HG02852 (cell line): Measurements from ENCODE around the gene ABCB1.
"Not testable (repeated sequence)": the region's sequence is repeated elsewhere in the genome, so short reads cannot be mapped to it uniquely, and the experiment has no call there.

Experiments
- ATAC-seq: cut with Tn5 transposase; IDR thresholded peaks from one replicate; pipeline ENCODE4 v1.9.1; 2021; ENCODE audit warnings: mild to moderate bottlenecking, moderate library complexity; ENCODE audit not compliant: unreplicated experiment

The ABCB1 gene

GRCh38 chr7:87474533-87475358 is 125.9 kb downstream of the ABCB1 start:
- peak; percentile 76 for ATAC-seq

DNA sequence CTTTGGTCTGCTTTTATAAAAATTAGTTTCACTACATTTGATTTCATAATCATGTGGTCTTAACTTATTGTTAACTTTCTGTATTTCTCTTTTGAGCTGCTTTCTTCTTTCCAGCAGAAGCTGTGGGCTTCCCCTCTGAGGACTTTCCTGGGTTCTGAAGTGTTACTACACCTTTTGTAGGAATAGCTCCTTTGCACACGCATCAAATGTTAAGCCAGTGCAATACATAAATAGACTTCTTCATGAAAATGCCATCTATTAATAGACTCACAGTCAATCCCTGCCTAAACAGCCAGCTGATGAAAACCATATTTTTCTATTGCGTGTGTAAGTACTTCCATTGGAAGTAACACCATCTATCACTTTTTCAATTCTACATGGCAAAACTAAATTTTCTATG is 126.7 kb downstream of the ABCB1 start:
- no peak for ATAC-seq

DNA sequence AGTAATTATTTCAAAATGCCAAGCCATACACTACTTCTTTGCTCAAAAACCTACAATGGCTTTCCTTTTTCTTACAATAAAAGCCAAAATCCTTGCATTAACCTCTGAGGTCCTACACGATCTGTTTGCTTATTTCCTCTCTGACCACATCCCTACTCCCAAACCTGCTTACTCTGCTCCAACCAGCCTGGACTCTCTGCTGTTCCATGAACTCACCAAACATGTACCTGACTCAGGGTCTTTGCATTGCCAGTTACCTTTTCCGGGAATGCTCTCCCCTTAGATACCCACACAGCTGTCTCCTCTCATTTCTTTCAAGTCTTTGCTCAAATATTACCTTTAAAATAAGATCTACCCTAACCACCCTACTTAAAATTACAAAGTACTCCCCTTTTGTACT is 127.5 kb downstream of the ABCB1 start:
- no peak for ATAC-seq

- ATAC-seq = no peak
Observed at GRCh38 chr7:87471473-87471872, 129.2 kb downstream of the ABCB1 start.

DNA sequence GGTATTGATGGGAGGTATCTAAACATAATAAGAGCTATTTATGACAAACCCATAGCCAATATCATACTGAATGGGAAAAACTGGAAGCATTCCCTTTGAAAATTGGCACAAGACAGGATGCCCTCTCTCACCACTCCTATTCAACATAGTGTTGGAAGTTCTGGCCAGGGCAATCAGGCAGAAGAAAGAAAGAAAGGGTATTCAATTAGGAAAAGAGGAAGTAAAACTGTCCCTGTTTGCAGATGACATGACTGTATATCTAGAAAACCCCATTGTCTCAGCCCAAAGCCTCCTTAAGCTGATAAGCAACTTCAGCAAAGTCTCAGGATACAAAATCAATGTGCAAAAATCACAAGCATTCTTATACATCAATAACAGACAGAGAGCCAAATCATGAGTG is 131.5 kb downstream of the ABCB1 start:
- ATAC-seq = not testable (repeated sequence)

- not testable (repeated sequence) for ATAC-seq
Observed at GRCh38 chr7:87465534-87465880, 135.2 kb downstream of the ABCB1 start.

GRCh38 chr7:87464830-87465533 is 135.7 kb downstream of the ABCB1 start:
- not testable (repeated sequence) for ATAC-seq

- ATAC-seq = no peak
Observed at GRCh38 chr7:87463982-87464381, 136.7 kb downstream of the ABCB1 start.

DNA sequence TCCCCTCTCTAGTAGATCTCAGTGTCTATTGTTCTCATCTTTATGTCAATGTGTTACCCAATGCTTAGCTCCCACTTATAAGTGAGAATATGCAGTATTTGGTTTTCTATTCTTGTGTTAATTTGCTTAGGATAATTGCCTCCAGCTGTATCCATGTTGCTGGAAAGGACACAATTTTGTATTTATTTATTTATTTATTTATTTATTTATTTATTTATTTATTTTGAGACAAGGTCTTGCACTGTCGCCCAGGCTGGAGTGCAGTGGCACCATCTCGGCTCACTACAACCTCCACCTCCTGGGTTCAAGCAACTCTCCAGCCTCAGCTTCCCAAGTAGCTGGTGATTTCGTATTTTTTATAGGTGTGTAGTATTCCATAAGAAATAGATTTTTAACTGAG is 140.2 kb downstream of the ABCB1 start:
- ATAC-seq = not testable (repeated sequence)

- ATAC-seq = no peak
Observed at GRCh38 chr7:87459941-87460340, 140.7 kb downstream of the ABCB1 start.

DNA sequence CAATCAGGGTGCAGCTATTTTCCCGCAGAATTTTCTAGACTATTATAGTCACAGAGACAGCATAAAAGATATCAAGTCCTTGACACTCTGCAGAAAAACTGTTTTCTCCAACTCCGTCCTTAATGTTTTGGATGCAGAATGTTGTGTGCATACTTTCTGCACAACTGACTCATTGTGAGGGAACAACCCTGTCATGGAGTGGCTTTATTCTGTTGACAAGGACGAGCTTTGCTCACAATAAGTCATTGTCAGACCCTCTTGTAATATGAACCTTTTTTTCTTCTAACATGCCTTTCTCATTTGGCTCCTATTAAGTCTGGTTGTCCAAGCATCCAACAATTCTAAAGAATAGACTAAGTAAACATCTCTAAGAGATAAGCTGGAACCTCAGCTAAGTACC is 142.5 kb downstream of the ABCB1 start:
- no peak for ATAC-seq

DNA sequence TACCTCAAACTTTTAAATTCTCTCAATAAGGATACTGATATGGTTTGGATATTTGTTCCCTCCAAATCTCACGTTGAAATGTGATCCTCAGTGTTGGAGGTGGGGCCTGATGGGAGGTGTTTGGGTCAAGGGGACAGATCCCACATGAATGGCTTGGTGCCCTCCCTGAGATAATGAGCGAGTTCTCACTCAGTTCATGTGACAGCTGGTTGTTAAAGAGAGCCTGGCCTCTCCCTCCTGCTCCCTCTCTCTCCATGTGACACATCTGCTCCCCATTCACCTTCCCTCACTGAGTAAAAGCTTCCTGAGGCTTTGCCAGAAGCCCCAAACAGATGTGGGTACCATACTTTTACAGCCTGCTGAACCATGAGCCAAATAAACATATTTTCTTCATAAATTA is 144.4 kb downstream of the ABCB1 start:
- ATAC-seq = no peak
